Endothelial cell of umbilical vein (primary cell): ENCODE measurements around the gene SLC7A7. TPM values are rescaled to one million over a fixed set of nuclear protein-coding genes. Genes with fewer than 3 reads are reported as not detected.

Source experiments
- BruUV-seq: library from RNA; stranded (reverse); fragments of 400-500 nt; replicated peaks from 2 replicates; lab custom pipeline; 2021; lab: Mats Ljungman, UMichigan
- CTCF ChIA-PET: fragments of 300-600, 350-600 bp; sonication (Branson Sonifier 250); formaldehyde crosslinking; loops from one replicate; lab custom pipeline; 2021; ENCODE audit warnings: antibody characterized with exemption, inconsistent platforms; lab: Charles Lee
- POLR2A ChIA-PET: fragments of 300-600, 350-600 bp; sonication (Branson Sonifier 250); formaldehyde crosslinking; loops from one replicate; lab custom pipeline; 2021; ENCODE audit warnings: antibody characterized with exemption, inconsistent platforms; lab: Charles Lee
- DNase-seq: peaks from one replicate; pipeline ENCODE4 v3.0.0-alpha.2; 2011; ENCODE audit warnings: low read depth, low spot score
- FAIRE-seq: peaks from 2 replicates; lab custom pipeline; 2011; peaks lifted over from hg19 to GRCh38; lab: Jason Lieb, UNC
- H2AFZ ChIP-seq: 2 replicates; pipeline ENCODE4 v1.6.0; 2012; ENCODE audit warnings: low read depth, low read length, control low read depth, inconsistent platforms
- H3K27ac ChIP-seq: 2 replicates; pipeline ENCODE4 v1.5.1; 2011; ENCODE audit warnings: low read depth, mild to moderate bottlenecking, control low read depth, low read length, moderate library complexity; ENCODE audit not compliant: insufficient read depth
- H3K27me3 ChIP-seq, 2 experiments: 2 replicates each; pipeline versions ENCODE4 v1.6.0 to v1.6.1; 2011; ENCODE audit warnings: low read length in 2 of 2, mixed read lengths in 1 of 2; ENCODE audit not compliant: control insufficient read depth in 2 of 2, insufficient read depth in 2 of 2
- H3K36me3 ChIP-seq, 2 experiments: 2 replicates in 1 of 2; 3 replicates in 1 of 2; pipeline ENCODE4 v1.5.1; 2011; ENCODE audit warnings: low read length in 2 of 2, mild to moderate bottlenecking in 1 of 2, moderate library complexity in 1 of 2; ENCODE audit not compliant: control insufficient read depth in 2 of 2, insufficient read depth in 2 of 2; ENCODE audit errors: extremely low read depth in 1 of 2
- H3K4me1 ChIP-seq: 3 replicates; pipeline ENCODE4 v1.5.1; 2011; ENCODE audit warnings: mild to moderate bottlenecking, low read length; ENCODE audit not compliant: control insufficient read depth, insufficient read depth; ENCODE audit errors: extremely low read depth
- H3K4me2 ChIP-seq: 2 replicates; pipeline ENCODE4 v1.6.1; 2011; ENCODE audit warnings: low read length, control low read depth, mixed read lengths; ENCODE audit not compliant: insufficient read depth
- H3K4me3 ChIP-seq, 3 experiments: fragments of 200-600 bp in 1 of 3; sonication (generic), shearing (Covaris generic) in 1 of 3; replicated peaks in 1 of 3; 2 replicates each; pipeline ENCODE4 v1.5.1; 2011 to 2016; ENCODE audit warnings: control low read depth in 3 of 3, low read length in 3 of 3, mild to moderate bottlenecking in 2 of 3, inconsistent platforms in 1 of 3, low read depth in 1 of 3, moderate library complexity in 1 of 3; ENCODE audit not compliant: insufficient read depth in 1 of 3
- H3K79me2 ChIP-seq: 2 replicates; pipeline ENCODE4 v1.6.0; 2012; ENCODE audit warnings: low read length, inconsistent platforms; ENCODE audit not compliant: control insufficient read depth, insufficient read depth
- H3K9ac ChIP-seq: replicated peaks from 2 replicates; pipeline ENCODE3; 2011; ENCODE audit warnings: low read length, control low read depth; ENCODE audit not compliant: insufficient read depth; ENCODE audit errors: extremely low read depth
- H3K9me1 ChIP-seq: replicated peaks from 3 replicates; pipeline ENCODE4 v1.6.0; 2011; ENCODE audit warnings: mild to moderate bottlenecking, low read length; ENCODE audit not compliant: control insufficient read depth, insufficient read depth; ENCODE audit errors: extremely low read depth
- H3K9me3 ChIP-seq: replicated peaks from 2 replicates; pipeline ENCODE4 v1.5.1; 2012; ENCODE audit warnings: low read length, inconsistent platforms; ENCODE audit not compliant: control insufficient read depth, insufficient read depth
- H4K20me1 ChIP-seq: replicated peaks from 2 replicates; pipeline ENCODE3; 2011; ENCODE audit warnings: mild to moderate bottlenecking, low read length; ENCODE audit not compliant: control insufficient read depth, insufficient read depth; ENCODE audit errors: extremely low read depth
- EZH2 ChIP-seq: IDR thresholded peaks from 2 replicates; pipeline ENCODE4 v1.6.1; 2012; ENCODE audit warnings: borderline replicate concordance, low read depth, mild to moderate bottlenecking, moderate library complexity, low read length, inconsistent platforms; ENCODE audit not compliant: severe bottlenecking
- GATA2 ChIP-seq: IDR thresholded peaks from 2 replicates; pipeline ENCODE4 v1.7.0; 2011; ENCODE audit warnings: low read depth, mild to moderate bottlenecking, moderate library complexity, mixed read lengths, low read length; ENCODE audit not compliant: insufficient read length, insufficient read depth
- JUN ChIP-seq: IDR thresholded peaks from 2 replicates; pipeline ENCODE4 v1.6.1; 2011; ENCODE audit warnings: borderline replicate concordance, low read depth; ENCODE audit not compliant: insufficient read length, insufficient read depth
- POLR2AphosphoS5 ChIP-seq: IDR thresholded peaks from 2 replicates; pipeline ENCODE4 v1.6.1; 2012; ENCODE audit warnings: low read depth, mild to moderate bottlenecking, control low read depth, low read length, moderate library complexity; ENCODE audit not compliant: insufficient read depth
- dilution Hi-C: fragments of 300-500 bp; cut with MboI; formaldehyde crosslinking; loops from one replicate; pipeline ENCODE4 v1.15.0; 2019; ENCODE audit warnings: low sequenced_read_pairs; ENCODE audit not compliant: extremely low pct_ligation_motif_present
- intact Hi-C: fragments of 100-400 bp; cut with micrococcal nuclease; formaldehyde crosslinking; loops from one replicate; pipeline ENCODE4 v1.10.0; 2022
- polyA plus RNA-seq, 4 experiments: library from polyadenylated mRNA; depleted of rRNA in 3 of 4; stranded (reverse) in 3 of 4; unstranded in 1 of 4; fragments of >200 nt; gene quantifications; 2 replicates each; pipeline versions ENCODE4 v1.2.1 to v1.2.3, GENCODE V29; 2011 to 2012; ENCODE audit warnings: missing spikeins in 1 of 4
- total RNA-seq: library from RNA; stranded (reverse); gene quantifications from 2 replicates; pipeline ENCODE4 v1.2.3, GENCODE V29; 2021

Gene SLC7A7
- total and polyA plus RNA-seq, 2 donors (not counting 3 experiments of a cell fraction or from before 2014, with no cell fraction given), result 22.5 to 94.0 TPM

- Histone ChIP-seq H3K4me3 (no peak overlapping the region), H3K36me3 (peaks cover 19 to 31% of the 10 kb centered on the region in 2 experiments), H3K9me1 (no peaks in the 10 kb centered on the region), H3K4me2 (peak overlapping the region; percentile 45), H3K4me1 (peaks cover 75% of the 10 kb centered on the region), H3K79me2 (peaks cover 26% of the 10 kb centered on the region), H3K9ac (peak overlapping the region; percentile 63), H3K27me3 (no peaks in the 10 kb centered on the region), H2AFZ (no peak overlapping the region), H3K27ac (peak overlapping the region; percentile 90), H3K9me3 (no peaks in the 10 kb centered on the region), H4K20me1 (no peaks in the 10 kb centered on the region)
- ChIA-PET POLR2A (interaction anchor here (1.0 to 1.7 kb wide), 2 partner anchors 10 to 18 kb away, joined by 3 to 7 read pairs; no protein-coding TSS in a partner anchor), CTCF (interaction anchor here (0.7 to 10.2 kb wide), 15 partner anchors 13 to 292 kb away, joined by 3 to 313 read pairs (median 3); partner anchors contain the start of genes MMP14, MRPL52 and PRMT5)
- FAIRE-seq, result peak; percentile 99
- DNase-seq, result peak; percentile 88
- no TSS peak for BruUV-seq
- dilution Hi-C loops (no loop called here), intact Hi-C loops (loop anchor here (1.0 kb wide), 1 partner anchor 10 kb away; no protein-coding TSS in a partner anchor)
- TF ChIP-seq EZH2 (no peak), GATA2 (peak; percentile 73), JUN (peak; percentile 5), POLR2AphosphoS5 (peak; percentile 66)
Measured at GRCh38 chr14:22848351-22849164, 33.3 kb upstream of the SLC7A7 start.
